Endothelial cell of umbilical vein (primary cell): Measurements from ENCODE around the gene NPSR1. TPM values are rescaled to one million over a fixed set of nuclear protein-coding genes. Genes with fewer than 3 reads are reported as not detected.

Source experiments
- BruUV-seq: library from RNA; stranded (reverse); fragments of 400-500 nt; replicated peaks from 2 replicates; lab custom pipeline; 2021; lab: Mats Ljungman, UMichigan
- CTCF ChIA-PET: fragments of 300-600, 350-600 bp; sonication (Branson Sonifier 250); formaldehyde crosslinking; loops from one replicate; lab custom pipeline; 2021; ENCODE audit warnings: antibody characterized with exemption, inconsistent platforms; lab: Charles Lee
- POLR2A ChIA-PET: fragments of 300-600, 350-600 bp; sonication (Branson Sonifier 250); formaldehyde crosslinking; loops from one replicate; lab custom pipeline; 2021; ENCODE audit warnings: antibody characterized with exemption, inconsistent platforms; lab: Charles Lee
- DNase-seq: peaks from one replicate; pipeline ENCODE4 v3.0.0-alpha.2; 2011; ENCODE audit warnings: low read depth, low spot score
- FAIRE-seq: peaks from 2 replicates; lab custom pipeline; 2011; peaks lifted over from hg19 to GRCh38; lab: Jason Lieb, UNC
- H2AFZ ChIP-seq: 2 replicates; pipeline ENCODE4 v1.6.0; 2012; ENCODE audit warnings: low read depth, low read length, control low read depth, inconsistent platforms
- H3K27ac ChIP-seq: 2 replicates; pipeline ENCODE4 v1.5.1; 2011; ENCODE audit warnings: low read depth, mild to moderate bottlenecking, control low read depth, low read length, moderate library complexity; ENCODE audit not compliant: insufficient read depth
- H3K27me3 ChIP-seq, 2 experiments: 2 replicates each; pipeline versions ENCODE4 v1.6.0 to v1.6.1; 2011; ENCODE audit warnings: low read length in 2 of 2, mixed read lengths in 1 of 2; ENCODE audit not compliant: control insufficient read depth in 2 of 2, insufficient read depth in 2 of 2
- H3K36me3 ChIP-seq, 2 experiments: 2 replicates in 1 of 2; 3 replicates in 1 of 2; pipeline ENCODE4 v1.5.1; 2011; ENCODE audit warnings: low read length in 2 of 2, mild to moderate bottlenecking in 1 of 2, moderate library complexity in 1 of 2; ENCODE audit not compliant: control insufficient read depth in 2 of 2, insufficient read depth in 2 of 2; ENCODE audit errors: extremely low read depth in 1 of 2
- H3K4me1 ChIP-seq: 3 replicates; pipeline ENCODE4 v1.5.1; 2011; ENCODE audit warnings: mild to moderate bottlenecking, low read length; ENCODE audit not compliant: control insufficient read depth, insufficient read depth; ENCODE audit errors: extremely low read depth
- H3K4me2 ChIP-seq: 2 replicates; pipeline ENCODE4 v1.6.1; 2011; ENCODE audit warnings: low read length, control low read depth, mixed read lengths; ENCODE audit not compliant: insufficient read depth
- H3K4me3 ChIP-seq, 3 experiments: fragments of 200-600 bp in 1 of 3; sonication (generic), shearing (Covaris generic) in 1 of 3; replicated peaks in 1 of 3; 2 replicates each; pipeline ENCODE4 v1.5.1; 2011 to 2016; ENCODE audit warnings: control low read depth in 3 of 3, low read length in 3 of 3, mild to moderate bottlenecking in 2 of 3, inconsistent platforms in 1 of 3, low read depth in 1 of 3, moderate library complexity in 1 of 3; ENCODE audit not compliant: insufficient read depth in 1 of 3
- H3K79me2 ChIP-seq: 2 replicates; pipeline ENCODE4 v1.6.0; 2012; ENCODE audit warnings: low read length, inconsistent platforms; ENCODE audit not compliant: control insufficient read depth, insufficient read depth
- H3K9ac ChIP-seq: replicated peaks from 2 replicates; pipeline ENCODE3; 2011; ENCODE audit warnings: low read length, control low read depth; ENCODE audit not compliant: insufficient read depth; ENCODE audit errors: extremely low read depth
- H3K9me1 ChIP-seq: replicated peaks from 3 replicates; pipeline ENCODE4 v1.6.0; 2011; ENCODE audit warnings: mild to moderate bottlenecking, low read length; ENCODE audit not compliant: control insufficient read depth, insufficient read depth; ENCODE audit errors: extremely low read depth
- H3K9me3 ChIP-seq: replicated peaks from 2 replicates; pipeline ENCODE4 v1.5.1; 2012; ENCODE audit warnings: low read length, inconsistent platforms; ENCODE audit not compliant: control insufficient read depth, insufficient read depth
- H4K20me1 ChIP-seq: replicated peaks from 2 replicates; pipeline ENCODE3; 2011; ENCODE audit warnings: mild to moderate bottlenecking, low read length; ENCODE audit not compliant: control insufficient read depth, insufficient read depth; ENCODE audit errors: extremely low read depth
- CTCF ChIP-seq, 2 donors: IDR thresholded peaks; 1 replicate in 1 of 2; 2 replicates in 1 of 2; pipeline ENCODE4 v1.5.1; 2011; ENCODE audit warnings: low read length in 2 of 2, mild to moderate bottlenecking in 2 of 2, moderate library complexity in 2 of 2, control low read depth in 1 of 2, inconsistent platforms in 1 of 2, low read depth in 1 of 2; ENCODE audit not compliant: insufficient read depth in 1 of 2; ENCODE audit errors: extremely low read depth in 1 of 2
- EZH2 ChIP-seq: IDR thresholded peaks from 2 replicates; pipeline ENCODE4 v1.6.1; 2012; ENCODE audit warnings: borderline replicate concordance, low read depth, mild to moderate bottlenecking, moderate library complexity, low read length, inconsistent platforms; ENCODE audit not compliant: severe bottlenecking
- FOS ChIP-seq: IDR thresholded peaks from 2 replicates; pipeline ENCODE4 v1.6.1; 2011; ENCODE audit warnings: mild to moderate bottlenecking, low read length, moderate library complexity, borderline replicate concordance; ENCODE audit not compliant: insufficient read depth
- GATA2 ChIP-seq: IDR thresholded peaks from 2 replicates; pipeline ENCODE4 v1.7.0; 2011; ENCODE audit warnings: low read depth, mild to moderate bottlenecking, moderate library complexity, mixed read lengths, low read length; ENCODE audit not compliant: insufficient read length, insufficient read depth
- JUN ChIP-seq: IDR thresholded peaks from 2 replicates; pipeline ENCODE4 v1.6.1; 2011; ENCODE audit warnings: borderline replicate concordance, low read depth; ENCODE audit not compliant: insufficient read length, insufficient read depth
- MAX ChIP-seq: IDR thresholded peaks from 2 replicates; pipeline ENCODE4 v1.6.1; 2011; ENCODE audit not compliant: insufficient read depth, insufficient read length
- MYC ChIP-seq: IDR thresholded peaks from one replicate; pipeline ENCODE4 v1.6.1; 2011; ENCODE audit warnings: mild to moderate bottlenecking, low read depth, low read length
- POLR2A ChIP-seq: IDR thresholded peaks from 2 replicates; pipeline ENCODE4 v1.6.1; 2012; ENCODE audit warnings: low read depth, mild to moderate bottlenecking, control low read depth, low read length
- dilution Hi-C: fragments of 300-500 bp; cut with MboI; formaldehyde crosslinking; loops from one replicate; pipeline ENCODE4 v1.15.0; 2019; ENCODE audit warnings: low sequenced_read_pairs; ENCODE audit not compliant: extremely low pct_ligation_motif_present
- intact Hi-C: fragments of 100-400 bp; cut with micrococcal nuclease; formaldehyde crosslinking; loops from one replicate; pipeline ENCODE4 v1.10.0; 2022
- polyA plus RNA-seq, 4 experiments: library from polyadenylated mRNA; depleted of rRNA in 3 of 4; stranded (reverse) in 3 of 4; unstranded in 1 of 4; fragments of >200 nt; gene quantifications; 2 replicates each; pipeline versions ENCODE4 v1.2.1 to v1.2.3, GENCODE V29; 2011 to 2012; ENCODE audit warnings: missing spikeins in 1 of 4
- total RNA-seq: library from RNA; stranded (reverse); gene quantifications from 2 replicates; pipeline ENCODE4 v1.2.3, GENCODE V29; 2021

NPSR1 gene
- total and polyA plus RNA-seq, 2 donors (not counting 3 experiments of a cell fraction or from before 2014, with no cell fraction given) = not detected

GRCh38 chr7:34821932-34822558 lies 164.0 kb downstream of the NPSR1 start:
- intact Hi-C loops = loop anchor here (2.0 to 10.0 kb wide), 3 partner anchors 63 to 687 kb away; no protein-coding TSS in a partner anchor

More at GRCh38 chr7:34821932-34822558, 164.0 kb downstream of the NPSR1 start:
- no peaks in the 10 kb centered on the region for H3K36me3 ChIP-seq
- H2AFZ ChIP-seq = no peak overlapping the region
- H3K9ac ChIP-seq = no peak overlapping the region
- no peak for FAIRE-seq
- no peaks in the 10 kb centered on the region for H4K20me1 ChIP-seq
- H3K79me2 ChIP-seq = no peaks in the 10 kb centered on the region
- H3K27ac ChIP-seq = no peak overlapping the region
- BruUV-seq = no TSS peak
- no peaks in the 10 kb centered on the region for H3K9me3 ChIP-seq
- no peak overlapping the region for H3K4me3 ChIP-seq
- CTCF ChIA-PET = interaction anchor here (1.3 kb wide), 1 partner anchor 698 kb away, joined by 4 read pairs; no protein-coding TSS in a partner anchor
- H3K9me1 ChIP-seq = no peaks in the 10 kb centered on the region
- H3K4me2 ChIP-seq = no peak overlapping the region
- DNase-seq = no peak
- POLR2A ChIA-PET = no interaction called here
- no peaks in the 10 kb centered on the region for H3K4me1 ChIP-seq
- no peaks in the 10 kb centered on the region for H3K27me3 ChIP-seq
- TF ChIP-seq JUN (no peak), EZH2 (no peak), FOS (no peak), POLR2A (no peak), CTCF (IDR thresholded peaks at IDR 0.05; ENCODE audit: extremely low read depth in 1 of 2, insufficient read depth in 1 of 2, low read depth in 1 of 2, low read length in 2 of 2) (no peak), GATA2 (no peak), MYC (no peak), MAX (no peak)
- dilution Hi-C loops = no loop called here
